ENCODE measurements around the gene MCF2L2. TPM values are rescaled to one million over a fixed set of nuclear protein-coding genes. Genes with fewer than 3 reads are reported as not detected.

Gene MCF2L2
- total and polyA plus RNA-seq, 9 of the 15 experiments (the other 6 are each of a cell fraction or from before 2014, with no cell fraction given) = 0.56 to 4.2 (median 3.0) TPM

DNA sequence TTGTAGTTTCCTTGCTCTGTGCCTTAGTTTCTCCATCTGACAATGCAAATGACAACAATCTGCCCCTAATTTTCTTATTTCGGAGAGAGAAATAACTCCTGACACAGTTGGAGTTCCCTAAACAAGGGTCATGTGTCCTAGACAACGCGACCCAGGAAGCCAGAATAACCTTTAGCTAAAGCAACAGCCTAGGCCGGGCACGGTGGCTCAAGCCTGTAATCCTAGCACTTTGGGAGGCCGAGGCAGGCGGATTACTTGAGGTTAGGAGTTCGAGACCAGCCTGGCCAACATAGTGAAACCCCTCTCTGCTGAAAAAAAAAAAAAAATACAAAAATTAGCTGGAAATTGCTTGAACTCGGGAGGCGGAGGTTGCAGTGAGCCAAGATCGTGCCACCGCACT is 49.9 kb downstream of the MCF2L2 start (continued):
- TF ChIP-seq, protein P1, sequence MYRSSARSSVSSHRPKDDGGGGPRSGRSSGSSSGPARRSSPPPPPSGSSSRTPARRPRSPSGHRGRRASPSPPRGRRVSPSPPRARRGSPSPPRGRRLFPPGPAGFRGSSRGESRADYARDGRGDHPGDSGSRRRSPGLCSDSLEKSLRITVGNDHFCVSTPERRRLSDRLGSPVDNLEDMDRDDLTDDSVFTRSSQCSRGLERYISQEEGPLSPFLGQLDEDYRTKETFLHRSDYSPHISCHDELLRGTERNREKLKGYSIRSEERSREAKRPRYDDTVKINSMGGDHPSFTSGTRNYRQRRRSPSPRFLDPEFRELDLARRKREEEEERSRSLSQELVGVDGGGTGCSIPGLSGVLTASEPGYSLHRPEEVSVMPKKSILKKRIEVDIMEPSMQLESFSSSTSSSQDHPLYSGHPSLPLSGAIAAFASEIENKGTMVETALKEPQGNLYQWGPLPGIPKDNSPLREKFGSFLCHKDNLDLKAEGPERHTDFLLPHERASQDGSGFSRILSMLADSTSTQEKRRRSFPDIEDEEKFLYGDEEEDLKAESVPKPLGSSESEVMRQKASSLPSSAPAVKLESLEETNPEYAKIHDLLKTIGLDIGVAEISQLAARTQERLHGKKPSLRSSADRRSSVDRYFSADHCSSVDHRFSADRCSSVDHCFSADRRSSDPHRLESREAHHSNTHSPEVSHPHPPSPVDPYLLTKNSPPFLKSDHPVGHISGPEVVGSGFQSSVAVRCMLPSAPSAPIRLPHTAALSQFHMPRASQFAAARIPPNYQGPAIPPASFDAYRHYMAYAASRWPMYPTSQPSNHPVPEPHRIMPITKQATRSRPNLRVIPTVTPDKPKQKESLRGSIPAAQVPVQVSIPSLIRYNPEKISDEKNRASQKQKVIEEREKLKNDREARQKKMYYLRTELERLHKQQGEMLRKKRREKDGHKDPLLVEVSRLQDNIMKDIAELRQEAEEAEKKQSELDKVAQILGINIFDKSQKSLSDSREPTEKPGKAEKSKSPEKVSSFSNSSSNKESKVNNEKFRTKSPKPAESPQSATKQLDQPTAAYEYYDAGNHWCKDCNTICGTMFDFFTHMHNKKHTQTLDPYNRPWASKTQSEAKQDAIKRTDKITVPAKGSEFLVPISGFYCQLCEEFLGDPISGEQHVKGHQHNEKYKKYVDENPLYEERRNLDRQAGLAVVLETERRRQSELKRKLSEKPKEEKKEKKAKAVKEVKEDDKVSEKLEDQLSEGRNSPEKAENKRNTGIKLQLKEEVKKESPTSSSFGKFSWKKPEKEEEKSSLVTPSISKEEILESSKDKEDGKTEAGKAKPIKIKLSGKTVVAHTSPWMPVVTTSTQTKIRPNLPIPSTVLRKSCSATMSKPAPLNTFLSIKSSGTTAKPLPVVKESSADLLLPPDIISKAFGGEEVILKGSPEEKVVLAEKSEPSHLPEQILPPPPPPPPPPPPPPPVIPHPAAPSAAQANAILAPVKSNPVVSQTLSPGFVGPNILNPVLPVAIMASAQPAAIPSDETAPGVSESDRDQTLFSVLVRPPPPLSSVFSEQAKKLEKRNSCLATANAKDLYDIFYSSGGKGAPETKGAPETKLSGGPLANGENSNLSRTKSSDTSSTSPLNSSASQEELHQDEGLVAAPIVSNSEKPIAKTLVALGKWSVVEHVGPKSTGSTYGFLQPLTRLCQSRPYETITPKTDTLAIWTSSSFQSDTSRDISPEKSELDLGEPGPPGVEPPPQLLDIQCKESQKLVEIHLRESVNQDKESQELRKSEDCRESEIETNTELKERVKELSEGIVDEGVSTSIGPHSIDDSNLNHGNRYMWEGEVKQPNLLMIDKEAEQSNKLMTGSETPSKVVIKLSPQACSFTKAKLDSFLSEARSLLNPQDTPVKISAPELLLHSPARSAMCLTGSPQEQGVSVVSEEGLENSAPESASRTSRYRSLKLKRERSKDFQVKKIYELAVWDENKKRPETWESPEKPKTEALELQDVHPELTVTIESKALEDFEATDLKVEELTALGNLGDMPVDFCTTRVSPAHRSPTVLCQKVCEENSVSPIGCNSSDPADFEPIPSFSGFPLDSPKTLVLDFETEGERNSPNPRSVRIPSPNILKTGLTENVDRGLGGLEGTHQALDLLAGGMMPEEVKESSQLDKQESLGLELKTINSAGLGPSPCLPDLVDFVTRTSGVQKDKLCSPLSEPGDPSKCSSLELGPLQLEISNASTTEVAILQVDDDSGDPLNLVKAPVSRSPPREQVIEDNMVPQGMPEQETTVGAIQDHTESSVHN (IDR thresholded peaks at IDR 0.05; ENCODE audit: borderline replicate concordance in 1 of 2, low read depth in 1 of 2) = no peak

- H3K27me3 ChIP-seq (ENCODE audit: control insufficient read depth in 2 of 2, insufficient read depth in 2 of 2, low read length in 2 of 2) = no peaks in the 10 kb centered on the region
- no peak overlapping the region for H2AFZ ChIP-seq (ENCODE audit: low read depth, low read length)
- no peak overlapping the region for H3K4me2 ChIP-seq (ENCODE audit: insufficient read depth, low read length)
- ChIA-PET POLR2A (interaction anchor here (0.6 to 1.7 kb wide), 2 partner anchors 8 to 235 kb away, joined by 4 read pairs; no protein-coding TSS in a partner anchor), CTCF (ENCODE audit: low intra/inter-chr PET ratio) (no interaction called here)
- BruUV-seq (replicated peaks) = no TSS peak
- H3K9me1 ChIP-seq (ENCODE audit: control insufficient read depth, insufficient read depth, low read length) = no peaks in the 10 kb centered on the region
- intact Hi-C loops (cut with micrococcal nuclease) = loop anchor here (5.0 kb wide), 1 partner anchor 661 kb away; no protein-coding TSS in a partner anchor
- no peaks in the 10 kb centered on the region for H3K79me2 ChIP-seq (ENCODE audit: control insufficient read depth, insufficient read depth, low read length)
- FAIRE-seq = no peak
- H3K4me1 ChIP-seq (replicated peaks in 1 of 2; ENCODE audit: control insufficient read depth in 2 of 2, insufficient read depth in 2 of 2, low read length in 2 of 2) = peaks cover 4 to 14% of the 10 kb centered on the region in 2 experiments
- no peak for DNase-seq (ENCODE audit: extremely low read depth in 1 of 4, low spot score in 3 of 4)
- H3K9ac ChIP-seq (ENCODE audit: insufficient read depth in 1 of 2, low read depth in 2 of 2, low read length in 2 of 2) = peak overlapping the region in 1 of 2 experiments; percentile 47; a peak in 1 of 4 replicates
- H3K9me3 ChIP-seq (replicated peaks; ENCODE audit: control insufficient read depth, insufficient read depth, low read depth, low read length) = no peaks in the 10 kb centered on the region
- no peak for ATAC-seq
- in situ Hi-C loops (cut with MboI) = no loop called here
- 74% methylated on average over 3 of the region's 3 CpGs for WGBS (ENCODE audit: insufficient coverage, low coverage, missing lambda C conversion rate)
- H3K27ac ChIP-seq (ENCODE audit: extremely low read depth, low read depth, low read length) = no peak overlapping the region
- no peak overlapping the region for H3K4me3 ChIP-seq
- no peaks in the 10 kb centered on the region; the same call in 2 of the 3 replicates for H3K36me3 ChIP-seq (ENCODE audit: control insufficient read depth, insufficient read depth, low read length)
- H4K20me1 ChIP-seq (replicated peaks; ENCODE audit: control insufficient read depth, insufficient read depth, low read length) = no peaks in the 10 kb centered on the region
- TF ChIP-seq TEAD1 (CRISPR knock-in tag; IDR thresholded peaks at IDR 0.05) = no peak
- TF ChIP-seq WHSC1 (IDR thresholded peaks at IDR 0.05; ENCODE audit: low read length) = no peak
- no peak for TF ChIP-seq POLR2G (IDR thresholded peaks at IDR 0.05; ENCODE audit: low read depth, low read length)
- TF ChIP-seq ARNT (IDR thresholded peaks at IDR 0.05) = no peak
- TF ChIP-seq, protein P2, sequence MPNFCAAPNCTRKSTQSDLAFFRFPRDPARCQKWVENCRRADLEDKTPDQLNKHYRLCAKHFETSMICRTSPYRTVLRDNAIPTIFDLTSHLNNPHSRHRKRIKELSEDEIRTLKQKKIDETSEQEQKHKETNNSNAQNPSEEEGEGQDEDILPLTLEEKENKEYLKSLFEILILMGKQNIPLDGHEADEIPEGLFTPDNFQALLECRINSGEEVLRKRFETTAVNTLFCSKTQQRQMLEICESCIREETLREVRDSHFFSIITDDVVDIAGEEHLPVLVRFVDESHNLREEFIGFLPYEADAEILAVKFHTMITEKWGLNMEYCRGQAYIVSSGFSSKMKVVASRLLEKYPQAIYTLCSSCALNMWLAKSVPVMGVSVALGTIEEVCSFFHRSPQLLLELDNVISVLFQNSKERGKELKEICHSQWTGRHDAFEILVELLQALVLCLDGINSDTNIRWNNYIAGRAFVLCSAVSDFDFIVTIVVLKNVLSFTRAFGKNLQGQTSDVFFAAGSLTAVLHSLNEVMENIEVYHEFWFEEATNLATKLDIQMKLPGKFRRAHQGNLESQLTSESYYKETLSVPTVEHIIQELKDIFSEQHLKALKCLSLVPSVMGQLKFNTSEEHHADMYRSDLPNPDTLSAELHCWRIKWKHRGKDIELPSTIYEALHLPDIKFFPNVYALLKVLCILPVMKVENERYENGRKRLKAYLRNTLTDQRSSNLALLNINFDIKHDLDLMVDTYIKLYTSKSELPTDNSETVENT (CRISPR knock-in tag; IDR thresholded peaks at IDR 0.05) = no peak
- TF ChIP-seq SMAD4 (CRISPR knock-in tag; conservative IDR thresholded peaks at IDR 0.05) = no peak
- no peak for TF ChIP-seq KLF13 (tag; IDR thresholded peaks at IDR 0.05; ENCODE audit: borderline replicate concordance, low read depth)
- no peak for TF ChIP-seq ZNF324 (CRISPR knock-in tag; IDR thresholded peaks at IDR 0.05)
- TF ChIP-seq SMAD2 (IDR thresholded peaks at IDR 0.05; ENCODE audit: low read depth, low read length) = no peak
- TF ChIP-seq PTBP1 (IDR thresholded peaks at IDR 0.05; ENCODE audit: low read depth, low read length) = no peak
Observed at GRCh38 chr3:183378008-183378407, 50.4 kb downstream of the MCF2L2 start.
